Prostate gland (tissue), 2 donors: ENCODE measurements around the gene CSRP2.

Experiments
- CTCF ChIP-seq, 4 experiments: fragments of 200-600 bp in 2 of 4; fragments of 450-650 bp in 2 of 4; sonication (generic) in 2 of 4; IDR thresholded peaks; 1 replicate in 3 of 4; 2 replicates in 1 of 4; pipeline ENCODE4 v1.5.1; 2016 to 2019; ENCODE audit warnings: antibody characterized with exemption in 4 of 4, mild to moderate bottlenecking in 2 of 4, moderate library complexity in 2 of 4
- POLR2A ChIP-seq: fragments of 450-650 bp; IDR thresholded peaks from one replicate; pipeline ENCODE4 v1.6.1; 2016; ENCODE audit warnings: antibody characterized with exemption, mild to moderate bottlenecking
- POLR2AphosphoS5 ChIP-seq: sonication (generic); formaldehyde crosslinking; IDR thresholded peaks from one replicate; pipeline ENCODE4 v1.6.1; 2017; ENCODE audit warnings: antibody characterized with exemption

GRCh38 chr12:76859611-76860010, 19.2 kb downstream of the CSRP2 start:
- TF ChIP-seq POLR2A (no peak), POLR2AphosphoS5 (no peak), CTCF (IDR thresholded peaks at IDR 0.05) (no peak)
